ENCODE data around the gene ZNF423. TPM values are rescaled to one million over a fixed set of nuclear protein-coding genes. Genes with fewer than 3 reads are reported as not detected.

ZNF423 gene
- total and polyA plus RNA-seq, 2 of the 13 experiments (the other 11 are each of a cell fraction or from before 2014, with no cell fraction given) = 0.07 to 0.31 TPM

DNA sequence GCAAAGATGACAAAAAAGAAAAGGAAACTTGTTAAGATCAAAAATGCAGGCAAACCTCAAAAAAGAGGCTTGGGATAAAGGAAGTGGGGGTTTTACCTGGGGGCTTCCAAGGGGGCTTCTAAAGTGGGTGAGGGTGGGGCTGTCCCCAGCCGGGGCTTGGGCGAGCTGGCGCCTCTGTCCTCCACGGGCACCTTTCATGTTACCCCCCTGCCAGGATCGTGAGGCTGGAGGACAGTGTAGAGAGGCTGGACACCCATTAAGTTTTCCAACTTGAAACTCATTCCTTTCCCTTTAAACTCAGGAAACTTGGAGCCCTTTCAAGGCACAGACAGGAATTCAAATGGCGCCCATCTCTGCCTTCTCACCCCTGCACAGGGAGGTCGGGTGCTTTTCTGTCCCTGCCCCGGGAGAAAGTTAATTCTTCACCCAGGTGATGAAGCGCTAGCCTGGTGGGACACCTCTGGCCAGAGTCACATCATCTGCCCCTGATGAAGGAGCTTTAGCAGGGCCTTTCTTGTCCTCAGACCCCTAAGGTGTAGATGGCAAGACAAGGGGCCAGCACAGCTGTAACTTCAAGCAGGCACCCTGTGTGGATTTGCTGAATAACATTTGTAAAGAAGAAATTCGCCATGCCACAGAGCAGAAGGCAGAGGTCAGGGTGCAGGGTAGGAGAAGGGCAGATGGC, 395.0 kb downstream of the ZNF423 start:
- in situ Hi-C loops (cut with HindIII; ENCODE audit: extremely low pct_ligation_motif_present, low pct_unique_long_range_greater_than_20kb) = loop anchor here (5.0 kb wide), 1 partner anchor 49 kb away; no protein-coding TSS in a partner anchor
- Histone ChIP-seq H3K79me2 (ENCODE audit: insufficient read depth, low read length) (no peaks in the 10 kb centered on the region), H2AFZ (ENCODE audit: low read length) (no peak overlapping the region), H3K4me3 (replicated peaks in 1 of 3; ENCODE audit: insufficient read depth in 1 of 3, low read depth in 2 of 3, low read length in 3 of 3) (no peak overlapping the region), H3K9me3 (ENCODE audit: low read length) (no peaks in the 10 kb centered on the region), H3K4me1 (ENCODE audit: insufficient read depth, low read length) (no peaks in the 10 kb centered on the region), H3K9ac (ENCODE audit: insufficient read depth, low read depth, low read length) (no peak overlapping the region), H3K27ac (ENCODE audit: extremely low read length, insufficient read depth, low read length) (no peak overlapping the region), H3K4me2 (ENCODE audit: low read depth, low read length) (no peak overlapping the region), H4K20me1 (ENCODE audit: insufficient read depth, low read length) (no peaks in the 10 kb centered on the region), H3K36me3 (replicated peaks in 1 of 2; ENCODE audit: control insufficient read depth in 1 of 2, insufficient read depth in 2 of 2, low read length in 2 of 2) (no peaks in the 10 kb centered on the region), H3K27me3 (ENCODE audit: control insufficient read depth in 1 of 2, insufficient read depth in 2 of 2, low read length in 2 of 2) (peaks cover 0 to 2% of the 10 kb centered on the region in 2 experiments; a peak in 2 of 5 replicates)
- ChIA-PET POLR2A (no interaction called here), CTCF (ENCODE audit: low intra/inter-chr PET ratio, low total read pairs) (no interaction called here)
- FAIRE-seq (no peak), DNase-seq (ENCODE audit: low spot score) (no peak), ATAC-seq (no peak)
- 33% methylated on average over 10 of the region's 10 CpGs for WGBS (ENCODE audit: low lambda C conversion rate)
- intact Hi-C loops (cut with micrococcal nuclease; ENCODE audit: unreplicated experiment) = no loop called here
- TF ChIP-seq ZNF12 (CRISPR knock-in tag; IDR thresholded peaks at IDR 0.05) = no peak
- TF ChIP-seq TBX3 (IDR thresholded peaks at IDR 0.05; ENCODE audit: borderline replicate concordance) = no peak
- TF ChIP-seq, protein P1, sequence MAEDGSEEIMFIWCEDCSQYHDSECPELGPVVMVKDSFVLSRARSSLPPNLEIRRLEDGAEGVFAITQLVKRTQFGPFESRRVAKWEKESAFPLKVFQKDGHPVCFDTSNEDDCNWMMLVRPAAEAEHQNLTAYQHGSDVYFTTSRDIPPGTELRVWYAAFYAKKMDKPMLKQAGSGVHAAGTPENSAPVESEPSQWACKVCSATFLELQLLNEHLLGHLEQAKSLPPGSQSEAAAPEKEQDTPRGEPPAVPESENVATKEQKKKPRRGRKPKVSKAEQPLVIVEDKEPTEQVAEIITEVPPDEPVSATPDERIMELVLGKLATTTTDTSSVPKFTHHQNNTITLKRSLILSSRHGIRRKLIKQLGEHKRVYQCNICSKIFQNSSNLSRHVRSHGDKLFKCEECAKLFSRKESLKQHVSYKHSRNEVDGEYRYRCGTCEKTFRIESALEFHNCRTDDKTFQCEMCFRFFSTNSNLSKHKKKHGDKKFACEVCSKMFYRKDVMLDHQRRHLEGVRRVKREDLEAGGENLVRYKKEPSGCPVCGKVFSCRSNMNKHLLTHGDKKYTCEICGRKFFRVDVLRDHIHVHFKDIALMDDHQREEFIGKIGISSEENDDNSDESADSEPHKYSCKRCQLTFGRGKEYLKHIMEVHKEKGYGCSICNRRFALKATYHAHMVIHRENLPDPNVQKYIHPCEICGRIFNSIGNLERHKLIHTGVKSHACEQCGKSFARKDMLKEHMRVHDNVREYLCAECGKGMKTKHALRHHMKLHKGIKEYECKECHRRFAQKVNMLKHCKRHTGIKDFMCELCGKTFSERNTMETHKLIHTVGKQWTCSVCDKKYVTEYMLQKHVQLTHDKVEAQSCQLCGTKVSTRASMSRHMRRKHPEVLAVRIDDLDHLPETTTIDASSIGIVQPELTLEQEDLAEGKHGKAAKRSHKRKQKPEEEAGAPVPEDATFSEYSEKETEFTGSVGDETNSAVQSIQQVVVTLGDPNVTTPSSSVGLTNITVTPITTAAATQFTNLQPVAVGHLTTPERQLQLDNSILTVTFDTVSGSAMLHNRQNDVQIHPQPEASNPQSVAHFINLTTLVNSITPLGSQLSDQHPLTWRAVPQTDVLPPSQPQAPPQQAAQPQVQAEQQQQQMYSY (CRISPR knock-in tag; IDR thresholded peaks at IDR 0.05) = no peak
- no peak for TF ChIP-seq ZNF577 (CRISPR knock-in tag; IDR thresholded peaks at IDR 0.05; ENCODE audit: borderline replicate concordance, low read depth)
- TF ChIP-seq KLF15 (CRISPR knock-in tag; IDR thresholded peaks at IDR 0.05; ENCODE audit: borderline replicate concordance) = no peak
- TF ChIP-seq RFX1 (IDR thresholded peaks at IDR 0.05) = no peak
- TF ChIP-seq ZNF713 (CRISPR knock-in tag; IDR thresholded peaks at IDR 0.05) = no peak
- TF ChIP-seq ZNF589 (CRISPR knock-in tag; conservative IDR thresholded peaks at IDR 0.05) = no peak
- TF ChIP-seq, protein P2, sequence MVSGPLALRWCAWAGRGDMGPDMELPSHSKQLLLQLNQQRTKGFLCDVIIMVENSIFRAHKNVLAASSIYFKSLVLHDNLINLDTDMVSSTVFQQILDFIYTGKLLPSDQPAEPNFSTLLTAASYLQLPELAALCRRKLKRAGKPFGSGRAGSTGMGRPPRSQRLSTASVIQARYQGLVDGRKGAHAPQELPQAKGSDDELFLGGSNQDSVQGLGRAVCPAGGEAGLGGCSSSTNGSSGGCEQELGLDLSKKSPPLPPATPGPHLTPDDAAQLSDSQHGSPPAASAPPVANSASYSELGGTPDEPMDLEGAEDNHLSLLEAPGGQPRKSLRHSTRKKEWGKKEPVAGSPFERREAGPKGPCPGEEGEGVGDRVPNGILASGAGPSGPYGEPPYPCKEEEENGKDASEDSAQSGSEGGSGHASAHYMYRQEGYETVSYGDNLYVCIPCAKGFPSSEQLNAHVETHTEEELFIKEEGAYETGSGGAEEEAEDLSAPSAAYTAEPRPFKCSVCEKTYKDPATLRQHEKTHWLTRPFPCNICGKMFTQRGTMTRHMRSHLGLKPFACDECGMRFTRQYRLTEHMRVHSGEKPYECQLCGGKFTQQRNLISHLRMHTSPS (CRISPR knock-in tag; IDR thresholded peaks at IDR 0.05; ENCODE audit: low read depth) = no peak
- no peak for TF ChIP-seq NFKB2 (CRISPR knock-in tag; IDR thresholded peaks at IDR 0.05; ENCODE audit: borderline replicate concordance)
- TF ChIP-seq, protein P3, sequence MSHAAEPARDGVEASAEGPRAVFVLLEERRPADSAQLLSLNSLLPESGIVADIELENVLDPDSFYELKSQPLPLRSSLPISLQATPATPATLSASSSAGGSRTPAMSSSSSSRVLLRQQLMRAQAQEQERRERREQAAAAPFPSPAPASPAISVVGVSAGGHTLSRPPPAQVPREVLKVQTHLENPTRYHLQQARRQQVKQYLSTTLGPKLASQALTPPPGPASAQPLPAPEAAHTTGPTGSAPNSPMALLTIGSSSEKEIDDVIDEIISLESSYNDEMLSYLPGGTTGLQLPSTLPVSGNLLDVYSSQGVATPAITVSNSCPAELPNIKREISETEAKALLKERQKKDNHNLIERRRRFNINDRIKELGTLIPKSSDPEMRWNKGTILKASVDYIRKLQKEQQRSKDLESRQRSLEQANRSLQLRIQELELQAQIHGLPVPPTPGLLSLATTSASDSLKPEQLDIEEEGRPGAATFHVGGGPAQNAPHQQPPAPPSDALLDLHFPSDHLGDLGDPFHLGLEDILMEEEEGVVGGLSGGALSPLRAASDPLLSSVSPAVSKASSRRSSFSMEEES (CRISPR knock-in tag; IDR thresholded peaks at IDR 0.05) = no peak
- TF ChIP-seq DR1 (CRISPR knock-in tag; IDR thresholded peaks at IDR 0.05) = no peak
- no peak for TF ChIP-seq SIN3B (IDR thresholded peaks at IDR 0.05; ENCODE audit: low read length)
- TF ChIP-seq NR2F2 (IDR thresholded peaks at IDR 0.05; ENCODE audit: borderline replicate concordance, low read depth) = no peak
- TF ChIP-seq YEATS2 (CRISPR knock-in tag; IDR thresholded peaks at IDR 0.05; ENCODE audit: borderline replicate concordance) = no peak
- no TSS peak for BruUV-seq (replicated peaks)

Measured in HepG2 (cell line).